GM18520 (cell line): Measurements from ENCODE around the gene ATP12A.

Source experiments
- ATAC-seq: cut with Tn5 transposase; IDR thresholded peaks from one replicate; pipeline ENCODE4 v1.9.1; 2021; ENCODE audit not compliant: unreplicated experiment

The ATP12A gene

DNA sequence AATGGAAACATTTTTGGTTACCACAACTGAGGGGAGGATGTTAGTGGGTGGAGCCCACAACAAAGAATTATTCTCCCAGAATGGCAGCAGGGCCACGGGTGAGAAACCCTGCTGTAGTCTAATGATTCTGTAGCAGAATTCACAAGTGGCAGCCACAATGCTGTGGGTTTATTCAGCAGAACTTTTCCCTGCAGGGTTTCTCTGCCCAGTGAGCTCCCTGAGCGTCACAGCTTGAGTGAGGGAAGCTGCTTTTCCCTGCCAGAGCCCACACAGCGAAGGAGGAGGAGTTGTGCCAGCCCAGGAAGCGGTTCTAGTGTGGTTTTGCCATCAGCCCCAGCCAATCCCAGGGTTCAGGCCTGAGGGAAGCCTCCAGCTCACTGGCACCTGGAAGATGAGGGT is 4.4 kb downstream of the ATP12A start:
- ATAC-seq = peak; percentile 55

DNA sequence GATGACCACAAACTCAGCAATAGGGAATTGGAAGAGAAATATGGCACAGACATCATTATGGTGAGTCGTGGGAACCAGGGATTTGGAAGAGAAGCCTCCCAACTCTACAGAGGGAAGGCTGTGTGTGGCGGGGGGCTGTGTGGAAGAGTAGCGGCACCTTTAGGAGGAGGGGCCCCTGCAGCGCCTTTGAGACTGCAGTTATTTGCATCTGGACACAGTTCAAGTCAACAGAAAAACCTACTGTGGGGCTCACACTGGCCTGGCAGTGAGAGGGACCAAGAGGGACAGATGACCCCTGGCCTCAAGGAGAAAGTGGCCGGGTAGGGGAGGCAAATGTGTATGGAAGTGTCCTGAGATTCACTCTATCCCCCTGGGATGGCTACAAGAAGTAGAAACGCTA is 5.1 kb downstream of the ATP12A start:
- no peak for ATAC-seq

DNA sequence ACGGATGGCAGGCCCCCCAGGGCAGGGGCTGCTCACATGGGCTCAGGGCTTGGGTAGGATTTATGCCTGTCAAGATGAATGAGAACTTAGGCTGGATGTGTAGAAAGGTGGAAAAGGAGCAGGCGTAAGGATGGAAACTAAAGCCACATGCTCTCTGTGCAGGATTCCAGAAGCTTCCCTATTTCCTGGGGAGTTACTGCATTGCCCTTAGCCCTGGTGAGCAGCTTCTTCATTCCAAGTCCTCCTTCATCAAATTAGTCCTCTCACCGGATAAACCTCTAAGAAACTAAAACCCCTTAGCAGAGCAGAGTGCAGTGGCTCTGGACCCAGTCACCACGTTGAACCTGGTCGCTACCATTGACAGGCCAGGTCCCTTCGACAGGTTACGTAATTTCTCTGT is 7.4 kb downstream of the ATP12A start:
- no peak for ATAC-seq

DNA sequence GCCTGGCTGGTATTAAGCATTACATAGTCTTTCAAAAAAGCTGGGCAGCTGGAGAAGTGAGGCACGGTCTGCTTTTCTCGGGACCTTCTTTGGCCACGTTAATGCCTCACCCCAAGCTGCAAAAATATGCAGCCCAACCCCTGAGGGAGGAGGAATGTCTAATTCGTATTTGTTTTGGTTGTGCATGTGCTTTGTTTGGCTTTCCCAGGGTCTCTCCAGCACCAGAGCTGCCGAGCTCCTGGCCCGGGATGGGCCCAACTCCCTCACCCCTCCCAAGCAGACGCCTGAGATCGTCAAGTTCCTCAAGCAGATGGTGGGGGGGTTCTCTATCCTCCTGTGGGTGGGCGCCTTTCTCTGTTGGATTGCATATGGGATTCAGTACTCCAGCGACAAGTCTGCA is 7.9 kb downstream of the ATP12A start:
- ATAC-seq = no peak

DNA sequence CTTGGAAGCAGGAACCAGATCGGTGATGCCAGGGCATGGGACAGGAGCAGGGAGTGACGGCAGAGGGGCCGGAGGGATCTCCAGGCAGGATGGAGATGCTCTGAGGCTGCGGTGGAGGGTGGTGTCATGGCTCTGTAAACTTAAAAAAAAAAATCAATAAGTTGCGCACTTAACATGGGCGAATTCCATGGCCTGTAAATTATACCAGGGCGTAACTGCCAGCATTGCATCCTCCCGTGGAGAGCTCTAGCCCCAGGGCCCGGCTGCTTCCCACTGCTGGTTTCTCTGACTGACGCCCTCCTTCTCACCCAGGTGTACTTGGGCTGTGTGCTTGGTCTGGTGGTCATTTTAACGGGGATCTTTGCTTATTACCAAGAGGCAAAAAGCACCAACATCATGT is 8.7 kb downstream of the ATP12A start:
- ATAC-seq = no peak

DNA sequence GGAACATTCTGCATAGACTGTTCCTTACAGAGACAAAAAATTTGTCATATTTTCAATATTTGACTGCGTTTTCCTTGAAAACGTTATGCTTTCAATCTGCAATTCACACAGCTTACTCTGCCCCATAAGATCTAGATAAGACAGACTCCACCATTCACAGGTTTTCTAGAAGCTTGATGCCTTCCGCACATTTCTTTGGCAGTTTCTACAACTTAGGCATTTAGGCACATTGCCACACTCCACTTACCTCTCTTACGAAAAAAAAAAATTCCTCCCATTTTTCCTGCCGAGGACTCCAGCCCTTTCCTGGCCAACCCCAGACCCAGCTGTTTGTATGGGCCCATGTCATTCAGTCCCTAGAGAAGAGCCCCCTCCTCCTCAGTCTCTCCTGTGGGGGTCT is 11.2 kb downstream of the ATP12A start:
- ATAC-seq = no peak

DNA sequence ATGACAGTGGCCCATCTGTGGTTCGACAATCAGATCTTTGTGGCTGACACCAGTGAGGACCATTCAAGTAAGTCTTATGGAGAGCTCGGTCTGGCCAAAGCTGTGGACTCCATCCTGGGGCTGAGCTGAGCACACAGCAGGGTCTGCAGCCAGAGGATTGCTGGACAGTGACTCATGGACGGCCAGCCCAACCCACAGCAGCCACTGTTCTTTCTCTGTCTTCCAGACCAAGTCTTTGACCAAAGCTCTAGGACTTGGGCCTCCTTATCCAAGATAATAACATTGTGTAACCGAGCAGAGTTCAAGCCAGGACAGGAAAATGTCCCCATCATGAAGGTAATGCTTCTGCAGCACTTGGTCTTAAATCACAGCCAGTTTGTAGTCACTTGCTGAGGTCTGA is 12.4 kb downstream of the ATP12A start:
- no peak for ATAC-seq

DNA sequence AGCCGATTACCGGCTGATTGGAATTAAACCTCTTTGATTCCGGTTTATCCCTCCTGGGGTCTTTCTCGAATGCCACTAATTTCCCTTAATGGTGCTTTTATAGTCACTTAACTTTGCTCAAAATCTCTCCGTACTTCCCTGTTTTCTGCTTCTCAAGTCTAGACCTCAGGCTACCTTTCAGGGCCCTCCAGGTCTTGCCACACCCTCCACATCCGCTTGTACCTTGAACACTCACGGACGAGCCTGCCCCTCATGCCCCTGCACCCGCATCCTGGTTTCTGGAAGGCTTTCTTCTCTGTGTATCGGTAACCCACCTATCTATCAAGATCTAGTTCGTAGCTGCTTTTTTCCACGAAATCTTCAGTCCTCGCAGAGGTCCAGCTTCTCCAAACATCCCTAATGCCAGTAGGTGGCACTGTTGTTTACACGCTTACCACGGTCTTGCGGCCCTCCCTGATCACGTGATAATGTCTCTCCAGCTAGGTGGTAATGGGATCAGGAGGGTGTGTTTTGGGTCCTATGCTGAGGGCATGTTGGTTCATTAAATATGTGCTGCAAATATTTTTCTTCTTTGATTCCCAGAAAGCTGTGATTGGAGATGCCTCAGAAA is 13.8 kb downstream of the ATP12A start:
- ATAC-seq = no peak

DNA sequence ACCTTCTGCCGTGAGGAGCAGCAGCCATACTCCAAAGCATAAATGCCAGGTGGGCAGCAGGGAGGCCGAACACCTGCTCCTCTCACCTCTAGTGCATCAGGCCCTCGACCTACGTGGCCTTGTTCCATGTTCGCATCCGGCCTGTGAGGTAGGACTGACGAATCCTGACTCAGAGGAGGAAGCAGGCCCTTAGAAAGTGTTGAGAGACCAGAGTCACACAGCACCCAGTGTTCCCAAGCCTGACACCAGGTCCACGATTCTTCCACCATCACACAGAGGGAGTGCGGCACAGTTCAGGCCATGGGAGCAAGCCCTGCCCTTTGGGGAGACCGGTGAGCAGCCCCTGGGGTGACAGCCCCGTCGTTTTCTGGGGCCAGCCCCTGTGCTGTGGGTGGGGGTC is 14.7 kb downstream of the ATP12A start:
- no peak for ATAC-seq

DNA sequence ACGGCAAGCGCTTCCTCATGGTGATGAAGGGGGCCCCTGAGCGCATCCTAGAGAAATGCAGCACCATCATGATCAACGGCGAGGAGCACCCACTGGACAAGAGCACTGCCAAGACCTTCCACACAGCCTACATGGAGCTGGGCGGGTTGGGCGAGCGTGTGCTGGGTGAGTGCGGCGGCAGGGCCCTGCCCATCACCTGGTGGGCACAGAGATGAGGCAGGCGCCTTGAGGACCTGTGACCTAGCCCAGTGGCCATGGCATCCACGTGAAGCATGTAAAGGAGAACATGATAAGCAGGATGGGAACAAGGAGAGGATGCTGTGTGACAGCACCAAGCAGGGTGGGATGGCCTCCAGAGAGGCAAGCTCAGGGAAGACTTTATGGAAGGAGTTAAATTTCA is 18.5 kb downstream of the ATP12A start:
- no peak for ATAC-seq

DNA sequence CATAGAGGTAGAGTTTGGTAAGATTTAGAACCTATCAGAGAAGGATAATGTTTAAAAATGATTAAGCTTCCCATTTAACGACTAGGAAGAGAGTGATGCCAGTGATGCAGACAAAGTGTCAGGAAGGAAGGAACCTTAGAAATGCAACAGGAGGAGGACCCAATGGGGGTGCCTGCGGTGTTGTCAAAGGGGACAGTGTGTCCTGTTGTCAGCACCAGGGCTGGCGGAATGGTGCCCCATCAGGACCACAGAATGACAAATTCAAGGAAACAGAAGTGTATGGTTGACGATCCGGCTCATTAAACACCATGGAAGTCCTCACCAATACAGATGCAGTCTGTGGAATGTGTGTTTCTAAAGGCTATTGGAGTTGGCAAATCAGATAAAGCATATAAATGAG is 19.3 kb downstream of the ATP12A start:
- no peak for ATAC-seq

DNA sequence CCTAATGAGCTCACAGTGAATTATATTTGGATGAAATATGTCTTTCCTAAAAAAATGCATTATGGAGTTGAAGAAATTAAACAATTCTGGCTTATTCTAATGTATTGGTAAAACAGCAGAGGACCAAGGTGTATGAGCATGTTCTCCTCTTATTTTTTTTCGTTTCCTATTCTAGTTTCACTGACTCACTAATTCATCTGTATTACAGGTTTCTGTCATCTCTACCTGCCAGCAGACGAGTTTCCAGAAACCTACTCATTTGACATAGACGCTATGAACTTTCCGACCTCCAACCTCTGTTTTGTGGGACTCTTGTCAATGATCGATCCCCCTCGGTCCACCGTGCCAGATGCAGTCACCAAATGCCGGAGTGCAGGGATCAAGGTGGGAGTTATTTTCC is 20.3 kb downstream of the ATP12A start:
- ATAC-seq = no peak

DNA sequence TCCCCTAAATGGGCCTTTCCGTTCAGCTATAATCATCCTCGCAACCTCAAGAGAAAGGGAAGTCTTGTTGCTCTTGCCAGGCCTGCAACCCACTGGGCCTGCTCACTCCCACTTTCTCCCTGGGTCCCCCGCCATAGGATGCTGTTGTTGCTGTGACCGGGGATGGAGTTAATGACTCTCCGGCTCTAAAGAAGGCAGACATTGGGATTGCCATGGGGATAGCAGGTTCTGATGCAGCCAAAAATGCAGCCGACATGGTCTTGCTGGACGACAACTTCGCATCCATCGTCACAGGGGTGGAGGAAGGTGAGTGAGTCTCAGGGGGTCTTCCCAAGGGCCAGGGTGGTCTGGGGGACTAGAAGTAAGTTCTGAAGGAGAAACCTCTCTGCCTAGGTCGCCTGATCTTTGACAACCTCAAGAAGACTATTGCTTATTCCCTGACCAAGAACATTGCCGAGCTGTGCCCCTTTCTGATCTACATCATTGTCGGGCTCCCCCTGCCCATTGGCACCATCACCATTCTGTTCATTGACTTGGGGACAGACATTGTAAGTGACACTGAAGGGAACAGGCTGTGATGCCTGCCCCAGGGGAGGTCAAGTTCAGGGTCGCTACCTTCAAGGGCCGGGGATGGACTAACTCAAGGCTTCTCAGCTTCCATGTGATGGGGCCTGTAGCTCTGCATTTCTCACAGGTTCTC is 26.8 kb downstream of the ATP12A start:
- no peak for ATAC-seq

DNA sequence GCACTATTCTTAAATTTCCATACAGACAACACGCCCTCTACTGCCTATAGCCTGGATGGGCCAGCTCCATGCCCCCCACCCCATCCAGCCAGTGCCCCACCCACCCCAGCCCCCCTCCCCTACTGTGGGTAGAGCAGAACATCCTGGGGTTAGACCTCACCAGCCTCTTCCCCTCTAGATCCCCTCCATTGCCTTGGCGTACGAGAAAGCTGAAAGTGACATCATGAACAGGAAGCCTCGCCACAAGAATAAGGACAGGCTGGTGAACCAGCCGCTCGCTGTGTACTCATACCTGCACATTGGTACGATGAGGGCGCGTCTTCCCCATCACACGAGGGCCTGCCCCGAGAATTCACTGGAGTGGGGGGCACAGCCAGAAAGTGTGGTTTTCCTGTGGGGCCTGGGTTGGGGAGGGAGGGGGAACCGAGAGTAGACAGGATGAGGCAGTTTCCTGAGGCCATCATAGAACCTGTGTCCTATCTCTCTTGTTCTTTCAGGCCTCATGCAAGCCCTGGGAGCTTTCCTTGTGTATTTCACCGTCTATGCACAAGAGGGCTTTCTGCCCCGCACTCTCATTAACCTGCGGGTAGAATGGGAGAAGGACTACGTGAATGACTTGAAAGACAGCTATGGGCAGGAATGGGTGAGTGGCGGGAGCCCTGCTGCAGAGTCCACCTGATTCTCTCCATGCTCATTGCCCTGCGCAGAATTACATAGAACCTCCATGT is 29.1 kb downstream of the ATP12A start:
- no peak for ATAC-seq

DNA sequence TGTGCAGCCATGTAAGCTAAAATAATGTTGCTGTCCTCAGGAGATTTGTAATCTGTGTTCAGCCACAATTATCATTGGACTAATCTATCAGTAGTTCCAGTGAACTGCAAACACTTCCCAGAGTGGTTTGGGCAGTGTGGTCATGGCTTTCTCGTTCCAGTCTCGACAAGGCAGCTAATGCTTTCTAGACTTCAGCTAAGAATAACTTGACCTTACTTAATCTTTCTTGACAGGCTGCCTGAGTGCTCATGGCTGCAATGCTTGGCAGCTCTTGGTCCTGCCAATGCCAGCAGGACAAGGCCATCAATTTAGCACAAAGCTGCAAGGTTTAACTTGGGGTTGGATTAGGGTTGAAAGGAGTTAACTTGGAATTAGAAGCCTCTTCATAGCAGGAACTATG is 32.8 kb downstream of the ATP12A start:
- ATAC-seq = no peak

DNA sequence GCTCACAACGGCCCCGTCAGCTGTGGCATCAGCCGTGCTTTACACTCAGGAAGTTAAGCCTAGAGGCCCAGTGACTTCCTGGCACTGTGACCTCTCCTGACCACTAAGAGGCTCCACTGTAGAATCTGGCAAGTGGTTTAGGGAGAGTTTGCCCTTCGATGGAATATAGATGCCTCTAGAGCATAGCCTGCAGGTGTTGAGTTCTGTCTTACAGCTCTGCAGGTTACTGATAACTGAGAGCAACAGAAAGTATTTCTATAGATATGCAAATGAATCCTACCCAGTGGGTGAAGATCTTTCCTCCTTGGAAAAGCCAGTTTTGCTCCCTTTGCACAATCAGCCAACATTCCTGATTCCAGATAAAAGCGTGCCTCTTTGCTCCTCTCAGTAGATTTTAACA is 35.8 kb downstream of the ATP12A start:
- ATAC-seq = no peak

DNA sequence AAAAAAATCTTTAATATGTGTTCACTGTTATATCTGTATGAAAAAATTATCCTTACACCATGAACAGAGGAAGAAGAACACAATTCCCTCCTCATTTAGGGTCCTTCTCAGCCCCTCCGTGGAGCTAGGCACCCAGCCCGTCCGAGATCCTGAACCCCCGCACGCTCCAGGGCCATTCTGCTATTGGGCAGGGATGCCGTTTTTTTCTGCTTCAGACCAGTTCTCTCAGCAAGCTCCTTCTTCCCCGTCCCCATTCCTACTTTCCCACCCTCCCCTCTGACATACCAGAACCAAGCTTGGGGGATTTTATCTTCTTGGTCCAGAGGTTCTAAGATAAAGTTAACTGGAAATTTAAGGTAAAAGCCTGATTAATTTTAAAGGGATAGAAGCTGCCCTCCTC is 36.2 kb downstream of the ATP12A start:
- ATAC-seq = no peak

DNA sequence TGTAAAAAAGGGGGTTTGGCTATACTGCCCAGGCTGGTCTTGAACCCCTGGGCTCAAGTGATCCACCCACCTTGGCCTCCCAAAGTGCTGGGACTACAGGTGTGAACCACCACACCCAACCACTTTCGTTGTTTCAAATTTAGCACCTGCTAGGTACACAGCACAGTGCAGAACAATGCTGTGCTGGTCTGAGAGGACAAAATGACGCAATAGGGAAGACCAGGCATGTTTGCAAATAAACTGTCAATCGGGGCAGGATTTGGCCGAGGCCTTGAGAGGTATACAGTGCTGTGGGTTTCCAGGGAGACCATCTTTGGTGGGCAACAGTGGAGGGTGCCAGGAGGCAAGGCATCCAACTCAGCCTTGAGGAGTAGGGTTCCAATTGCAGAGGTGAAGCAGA is 37.0 kb downstream of the ATP12A start:
- ATAC-seq = no peak

DNA sequence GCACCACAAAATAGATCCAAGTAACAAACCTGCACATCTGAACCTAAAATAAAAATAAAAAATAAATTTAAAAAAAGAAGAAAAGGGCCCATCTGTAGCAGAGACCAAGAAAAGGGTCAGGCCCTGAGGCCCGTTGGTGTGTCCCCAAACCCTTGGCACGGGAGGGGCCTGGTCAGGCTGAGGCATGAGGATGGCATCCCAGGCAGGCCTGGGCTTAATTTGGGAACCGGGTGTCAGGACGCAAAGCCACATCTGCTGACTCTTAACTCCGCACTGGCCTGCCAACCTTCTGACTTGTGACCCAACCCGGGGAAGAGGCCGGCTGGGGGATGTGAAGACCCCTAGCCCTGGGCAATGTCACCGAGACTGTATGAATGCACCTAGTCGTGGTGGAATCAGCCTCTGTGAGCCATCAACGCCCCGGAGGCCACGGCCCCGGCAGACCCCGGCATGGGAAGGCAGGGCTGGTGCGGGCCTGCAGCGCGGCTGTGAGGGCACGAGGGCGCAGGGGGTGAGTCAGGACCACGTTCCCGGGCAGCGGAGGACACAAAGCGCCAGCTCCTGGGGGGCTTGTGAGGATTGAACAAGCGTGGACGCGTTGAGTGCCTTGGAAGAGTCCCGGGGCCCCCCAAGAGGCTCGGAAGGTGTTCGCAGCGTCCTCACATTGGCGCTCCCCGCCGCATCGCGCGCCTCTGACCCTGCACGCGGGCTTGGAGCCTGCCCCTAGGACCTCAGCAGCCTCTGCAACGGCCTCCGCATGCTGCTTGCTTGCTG is 38.2 kb downstream of the ATP12A start:
- ATAC-seq = no peak

DNA sequence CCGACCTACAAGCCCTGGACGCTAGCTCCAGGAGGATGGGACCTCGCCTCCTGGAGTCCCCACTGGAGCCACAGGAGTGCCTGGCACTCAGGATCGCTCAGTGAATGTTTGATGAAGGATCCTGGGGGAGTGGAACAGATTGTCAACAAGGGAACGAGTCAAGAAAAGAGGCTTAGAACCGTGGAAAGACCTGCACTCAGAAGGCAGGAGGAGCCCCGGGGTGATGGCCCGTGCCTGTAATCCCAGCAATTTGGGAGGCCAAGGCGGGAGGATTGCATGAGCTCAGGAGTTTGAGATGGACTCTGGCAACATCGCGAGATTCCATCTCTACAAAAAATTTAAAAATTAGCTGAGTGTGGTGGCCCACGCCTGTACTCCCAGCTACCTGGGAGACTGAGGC is 38.9 kb downstream of the ATP12A start:
- ATAC-seq = no peak

DNA sequence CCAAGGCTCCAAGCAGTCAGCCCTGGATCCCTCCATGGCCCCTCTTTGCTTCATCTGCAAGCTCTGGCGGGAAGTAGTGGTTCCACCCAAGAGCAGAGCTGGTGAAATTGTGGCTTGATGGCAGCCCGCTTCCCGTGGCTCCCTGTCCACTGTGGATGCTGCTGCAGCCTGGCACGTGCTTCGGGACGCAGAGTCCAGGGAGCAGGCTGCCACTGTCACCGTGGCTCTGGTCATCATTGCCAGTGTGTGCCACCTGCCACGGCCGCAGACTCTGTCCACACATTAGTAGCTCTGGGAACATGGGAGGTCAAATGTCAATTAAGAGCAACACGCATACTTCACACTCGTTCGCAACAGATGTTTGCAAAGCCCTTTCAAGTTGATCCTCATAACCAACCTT is 43.0 kb downstream of the ATP12A start:
- no peak for ATAC-seq

DNA sequence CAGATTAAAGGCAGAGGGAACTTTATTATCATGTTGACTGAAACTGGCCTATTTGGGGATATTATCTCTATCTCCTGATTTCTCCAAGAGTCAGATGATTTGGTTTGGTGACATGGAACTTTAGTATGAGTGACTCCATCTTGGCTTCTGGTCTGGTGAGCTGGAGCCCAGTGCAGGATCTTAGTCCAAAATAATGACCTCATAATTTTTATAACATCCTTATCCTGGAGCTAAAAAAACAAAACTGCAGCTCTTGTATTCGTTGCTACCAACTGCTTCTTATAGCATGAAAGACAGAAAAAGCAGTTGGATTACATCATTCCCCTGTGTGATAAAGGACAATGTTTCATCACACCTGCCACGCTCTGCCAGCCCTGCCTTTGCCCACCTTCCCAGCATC is 44.5 kb downstream of the ATP12A start:
- no peak for ATAC-seq
